HepG2 (cell line): ENCODE results near the gene COPZ1. TPM values are rescaled to one million over a fixed set of nuclear protein-coding genes. Genes with fewer than 3 reads are reported as not detected.
A peak's percentile ranks its signal among the peaks of the same experiment; 100 is the strongest.

Source experiments
- CENPT ChIP-seq: sonication (generic); formaldehyde crosslinking; IDR thresholded peaks from 2 replicates; pipeline ENCODE4 v1.8.0; 2022; ENCODE audit warnings: low read depth, mild to moderate bottlenecking, moderate library complexity, missing genetic modification reagents
- ERF ChIP-seq: IDR thresholded peaks from 2 replicates; pipeline ENCODE4 v1.6.1; 2018; ENCODE audit warnings: missing biosample characterization, missing genetic modification reagents
- KLF13 ChIP-seq: sonication (generic); formaldehyde crosslinking; IDR thresholded peaks from 2 replicates; pipeline ENCODE4 v1.4.0; 2020; ENCODE audit warnings: mild to moderate bottlenecking, missing genetic modification reagents
- MATR3 ChIP-seq: sonication (generic); formaldehyde crosslinking; IDR thresholded peaks from 2 replicates; pipeline ENCODE4 v1.4.0; 2020; ENCODE audit warnings: missing genetic modification reagents
- PITX1 ChIP-seq: sonication (generic); formaldehyde crosslinking; IDR thresholded peaks from 2 replicates; pipeline ENCODE4 v1.5.1; 2020; ENCODE audit warnings: mild to moderate bottlenecking, missing genetic modification reagents
- RELA ChIP-seq: sonication (generic); formaldehyde crosslinking; IDR thresholded peaks from 2 replicates; pipeline ENCODE4 v1.4.0; 2020; ENCODE audit warnings: missing genetic modification reagents
- THYN1 ChIP-seq: sonication (generic); formaldehyde crosslinking; IDR thresholded peaks from 2 replicates; pipeline ENCODE4 v1.8.1; 2023; ENCODE audit warnings: low read depth, mild to moderate bottlenecking, moderate library complexity, missing genetic modification reagents, borderline replicate concordance
- ZFAT ChIP-seq: sonication (generic); formaldehyde crosslinking; conservative IDR thresholded peaks from 2 replicates; pipeline ENCODE4 v1.8.1; 2023; ENCODE audit warnings: missing genetic modification reagents, inconsistent platforms
- ZNF234 ChIP-seq: sonication (generic); formaldehyde crosslinking; conservative IDR thresholded peaks from 2 replicates; pipeline ENCODE4 v1.5.1; 2020; ENCODE audit warnings: mild to moderate bottlenecking, missing genetic modification reagents
- ZNF33B ChIP-seq: sonication (generic); formaldehyde crosslinking; IDR thresholded peaks from 2 replicates; pipeline ENCODE4 v1.5.1; 2020; ENCODE audit warnings: mild to moderate bottlenecking, missing genetic modification reagents
- ZNF614 ChIP-seq: IDR thresholded peaks from 2 replicates; pipeline ENCODE4 v1.6.1; 2018; ENCODE audit warnings: missing biosample characterization, missing genetic modification reagents, inconsistent platforms, borderline replicate concordance
- ZNF720 ChIP-seq: sonication (generic); formaldehyde crosslinking; IDR thresholded peaks from 2 replicates; pipeline ENCODE4 v1.4.0; 2020; ENCODE audit warnings: missing genetic modification reagents
- polyA plus RNA-seq, 8 experiments: library from polyadenylated mRNA; depleted of rRNA in 3 of 8; stranded (reverse) in 7 of 8; unstranded in 1 of 8; fragments of >200 nt; fragmentation: Illumina TruSeq in 4 of 8; extraction: Trizol in 4 of 8; gene quantifications; 2 replicates each; pipeline versions ENCODE4 v1.2.1 to v1.2.3, GENCODE V29; 2011 to 2016; ENCODE audit warnings: low read depth in 4 of 8, missing spikeins in 1 of 8, mixed read lengths in 1 of 8; ENCODE audit not compliant: insufficient read depth in 1 of 8
- total RNA-seq, 5 experiments: library from RNA; depleted of rRNA; stranded (reverse); fragments of >200 nt; fragmentation: Illumina TruSeq; extraction: Trizol; gene quantifications; 2 replicates each; pipeline ENCODE4 v1.2.3, GENCODE V29; 2016; ENCODE audit warnings: low read depth in 1 of 5
- TF ChIP-seq, protein P1 (sequence below): sonication (generic); formaldehyde crosslinking; IDR thresholded peaks from 2 replicates; pipeline ENCODE4 v1.4.0; 2020; ENCODE audit warnings: missing genetic modification reagents, borderline replicate concordance

Gene COPZ1
- total and polyA plus RNA-seq, 2 of the 13 experiments (the other 11 are each of a cell fraction or from before 2014, with no cell fraction given), result 125 to 184 TPM

DNA sequence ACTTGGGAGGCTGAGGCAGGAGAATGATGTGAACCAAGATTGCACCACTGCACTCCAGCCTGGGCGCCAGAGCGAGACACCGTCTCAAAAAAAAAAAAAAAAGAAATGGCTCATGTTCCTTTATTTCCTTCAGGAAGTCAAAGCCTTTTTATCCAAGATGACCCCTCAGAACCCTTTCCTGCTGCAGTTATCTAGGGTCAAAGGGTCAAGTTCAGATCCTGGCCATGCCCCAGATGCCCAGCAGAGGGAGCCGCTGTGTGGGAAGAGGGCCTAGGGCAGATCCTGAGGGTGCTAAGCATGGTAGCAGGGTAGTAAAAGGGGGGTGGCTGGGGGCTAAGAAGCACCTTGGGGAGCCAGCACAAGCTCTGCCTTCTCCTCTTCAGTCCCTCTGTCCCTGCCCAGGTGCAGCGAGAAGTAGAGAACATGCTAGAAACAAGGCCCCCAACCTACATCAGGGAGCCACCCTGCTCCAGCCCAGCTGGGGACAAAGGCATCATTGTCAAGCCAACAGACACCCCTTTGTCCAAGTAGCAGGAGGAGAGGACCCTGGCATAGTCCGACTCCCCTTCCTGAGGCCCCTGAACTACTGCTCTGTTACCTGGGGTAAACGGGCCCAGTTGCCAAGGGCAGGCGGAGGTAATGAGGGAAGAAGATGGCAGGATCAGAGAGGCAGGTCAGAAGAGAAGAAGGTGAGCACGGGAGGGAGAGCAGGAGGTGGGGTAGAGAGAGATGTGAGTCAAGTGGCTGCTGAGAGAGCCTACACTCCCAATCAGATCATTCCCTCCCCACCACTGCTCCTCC, 30.6 kb upstream of the COPZ1 start (continued):
- TF ChIP-seq ERF (peak; percentile 61), ZNF33B (CRISPR knock-in tag) (0 out of 2 replicates have a peak, but pooled peaks have one; percentile 72), RELA (no peak), ZFAT (no peak), THYN1 (CRISPR knock-in tag) (no peak), CENPT (no peak), ZNF234 (CRISPR knock-in tag) (no peak), ZNF720 (CRISPR knock-in tag) (no peak), PITX1 (peak; percentile 71), ZNF614 (CRISPR knock-in tag) (no peak), MATR3 (no peak), KLF13 (CRISPR knock-in tag) (no peak)
- TF ChIP-seq, protein P1, sequence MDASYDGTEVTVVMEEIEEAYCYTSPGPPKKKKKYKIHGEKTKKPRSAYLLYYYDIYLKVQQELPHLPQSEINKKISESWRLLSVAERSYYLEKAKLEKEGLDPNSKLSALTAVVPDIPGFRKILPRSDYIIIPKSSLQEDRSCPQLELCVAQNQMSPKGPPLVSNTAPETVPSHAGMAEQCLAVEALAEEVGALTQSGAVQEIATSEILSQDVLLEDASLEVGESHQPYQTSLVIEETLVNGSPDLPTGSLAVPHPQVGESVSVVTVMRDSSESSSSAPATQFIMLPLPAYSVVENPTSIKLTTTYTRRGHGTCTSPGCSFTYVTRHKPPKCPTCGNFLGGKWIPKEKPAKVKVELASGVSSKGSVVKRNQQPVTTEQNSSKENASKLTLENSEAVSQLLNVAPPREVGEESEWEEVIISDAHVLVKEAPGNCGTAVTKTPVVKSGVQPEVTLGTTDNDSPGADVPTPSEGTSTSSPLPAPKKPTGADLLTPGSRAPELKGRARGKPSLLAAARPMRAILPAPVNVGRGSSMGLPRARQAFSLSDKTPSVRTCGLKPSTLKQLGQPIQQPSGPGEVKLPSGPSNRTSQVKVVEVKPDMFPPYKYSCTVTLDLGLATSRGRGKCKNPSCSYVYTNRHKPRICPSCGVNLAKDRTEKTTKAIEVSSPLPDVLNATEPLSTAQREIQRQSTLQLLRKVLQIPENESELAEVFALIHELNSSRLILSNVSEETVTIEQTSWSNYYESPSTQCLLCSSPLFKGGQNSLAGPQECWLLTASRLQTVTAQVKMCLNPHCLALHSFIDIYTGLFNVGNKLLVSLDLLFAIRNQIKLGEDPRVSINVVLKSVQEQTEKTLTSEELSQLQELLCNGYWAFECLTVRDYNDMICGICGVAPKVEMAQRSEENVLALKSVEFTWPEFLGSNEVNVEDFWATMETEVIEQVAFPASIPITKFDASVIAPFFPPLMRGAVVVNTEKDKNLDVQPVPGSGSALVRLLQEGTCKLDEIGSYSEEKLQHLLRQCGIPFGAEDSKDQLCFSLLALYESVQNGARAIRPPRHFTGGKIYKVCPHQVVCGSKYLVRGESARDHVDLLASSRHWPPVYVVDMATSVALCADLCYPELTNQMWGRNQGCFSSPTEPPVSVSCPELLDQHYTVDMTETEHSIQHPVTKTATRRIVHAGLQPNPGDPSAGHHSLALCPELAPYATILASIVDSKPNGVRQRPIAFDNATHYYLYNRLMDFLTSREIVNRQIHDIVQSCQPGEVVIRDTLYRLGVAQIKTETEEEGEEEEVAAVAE (CRISPR knock-in tag), result no peak
